GM19351 (cell line): ENCODE data around the gene CCDC200.
"Not testable (repeated sequence)": the region's sequence is repeated elsewhere in the genome, so short reads cannot be mapped to it uniquely, and the experiment has no call there.

ENCODE experiments used
- ATAC-seq: cut with Tn5 transposase; IDR thresholded peaks from one replicate; pipeline ENCODE4 v1.9.1; 2021; ENCODE audit warnings: mild to moderate bottlenecking, moderate library complexity; ENCODE audit not compliant: unreplicated experiment

The CCDC200 gene

GRCh38 chr17:43216762-43217613 lies 11.4 kb downstream of the CCDC200 start:
- no peak for ATAC-seq

DNA sequence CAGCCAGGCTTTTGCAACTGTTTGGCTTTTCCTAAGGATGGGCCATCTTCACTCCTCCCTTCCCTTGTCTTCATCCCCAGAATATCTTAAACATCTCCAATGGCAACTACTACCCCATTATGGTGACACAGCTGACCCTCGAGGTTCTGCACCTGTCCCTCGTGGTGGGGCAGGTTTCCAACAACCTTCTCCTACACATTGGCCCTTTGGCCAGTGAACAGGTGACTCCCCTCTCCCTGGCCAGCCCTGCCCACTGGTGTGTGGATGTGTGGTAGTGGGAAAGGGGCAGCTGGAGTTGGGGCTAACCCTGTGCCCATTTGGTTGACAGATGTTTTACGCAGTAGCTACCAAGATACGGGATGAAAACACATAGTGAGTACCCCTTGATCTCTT lies 12.1 kb downstream of the CCDC200 start:
- no peak for ATAC-seq

- no peak for ATAC-seq
Observed at GRCh38 chr17:43215341-43215740, 13.1 kb downstream of the CCDC200 start.

DNA sequence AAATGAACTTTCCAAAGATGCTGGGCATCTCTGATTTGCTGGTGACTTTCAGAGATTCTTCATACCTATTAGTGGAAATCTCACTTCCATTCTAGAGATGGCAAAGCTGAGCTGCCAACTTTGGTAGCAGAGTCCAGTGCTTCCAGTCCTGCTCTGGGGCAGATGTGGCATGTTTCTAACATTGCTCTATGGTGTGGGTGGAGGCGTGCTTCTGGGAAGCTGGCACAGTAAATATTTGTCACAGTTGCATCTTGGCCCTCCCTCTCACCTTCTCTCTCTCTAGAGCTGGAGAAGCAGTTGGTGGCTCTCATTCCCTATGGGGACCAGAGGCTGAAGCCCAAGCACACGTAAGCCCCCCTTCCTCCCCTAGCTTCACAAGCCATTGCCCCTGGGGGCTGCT lies 14.9 kb downstream of the CCDC200 start:
- ATAC-seq = no peak

DNA sequence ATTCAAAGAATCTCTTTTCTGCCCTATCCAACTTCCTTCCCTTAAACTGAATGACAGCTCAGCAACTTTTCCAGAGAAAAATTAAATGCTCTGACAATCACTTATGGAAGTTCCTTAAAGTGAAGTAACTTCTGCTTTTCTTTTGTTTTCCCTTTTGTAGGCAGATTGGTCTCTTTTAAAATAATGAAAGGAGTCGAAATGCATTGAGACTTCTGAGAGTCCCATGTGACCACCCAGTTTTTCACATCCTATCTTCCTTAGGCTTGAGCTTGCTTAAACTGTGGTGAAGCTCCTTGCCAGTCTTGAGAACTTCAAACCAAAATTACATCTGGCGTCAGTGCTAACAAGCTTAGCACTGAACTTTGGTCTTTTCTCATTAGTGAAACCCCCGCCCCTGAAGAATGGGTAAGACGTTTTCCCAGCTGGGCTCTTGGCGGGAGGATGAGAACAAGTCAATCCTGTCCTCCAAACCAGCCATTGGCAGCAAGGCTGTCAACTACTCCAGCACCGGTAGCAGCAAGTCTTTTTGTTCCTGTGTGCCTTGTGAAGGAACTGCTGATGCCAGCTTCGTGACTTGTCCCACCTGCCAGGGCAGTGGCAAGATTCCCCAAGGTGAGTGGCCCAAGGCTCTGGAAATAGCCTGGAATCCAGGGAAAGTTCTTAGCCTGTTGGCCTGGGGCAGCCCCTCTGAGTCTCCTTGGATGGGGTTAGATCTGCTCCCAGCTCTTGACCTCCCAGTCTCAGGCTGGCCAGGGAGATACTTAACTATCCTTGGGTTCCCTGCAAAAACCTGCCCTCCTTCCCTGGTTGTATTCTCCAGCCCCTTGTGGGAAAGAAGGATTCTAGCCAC lies 15.6 kb downstream of the CCDC200 start:
- no peak for ATAC-seq

- peak; percentile 64 for ATAC-seq
Observed at GRCh38 chr17:43211480-43212402, 16.7 kb downstream of the CCDC200 start, which contains the start of gene TMEM106A. Gene TMEM106A (plus strand): TSS chr17:43211875. CDS start chr17:43213042, 1,167 bp downstream.

DNA sequence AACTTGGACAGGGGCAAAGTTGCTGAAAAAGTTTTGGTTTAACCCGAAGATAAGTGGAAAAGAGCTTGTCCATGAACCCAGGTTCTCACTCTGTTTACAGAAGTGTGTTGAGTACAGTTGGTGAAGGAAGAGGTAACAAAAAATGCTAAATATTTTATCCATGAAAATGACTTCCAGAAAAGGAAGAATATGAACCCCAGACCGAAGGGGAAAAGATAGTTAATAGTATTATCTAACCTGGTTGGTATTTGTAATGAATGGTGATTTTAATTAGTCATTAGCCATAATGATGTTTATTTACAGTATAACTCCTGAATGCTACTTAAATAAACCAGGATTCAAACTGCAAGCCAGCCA lies 17.3 kb downstream of the CCDC200 start:
- ATAC-seq = no peak

- ATAC-seq = no peak
Observed at GRCh38 chr17:43210576-43210975, 17.8 kb downstream of the CCDC200 start.

DNA sequence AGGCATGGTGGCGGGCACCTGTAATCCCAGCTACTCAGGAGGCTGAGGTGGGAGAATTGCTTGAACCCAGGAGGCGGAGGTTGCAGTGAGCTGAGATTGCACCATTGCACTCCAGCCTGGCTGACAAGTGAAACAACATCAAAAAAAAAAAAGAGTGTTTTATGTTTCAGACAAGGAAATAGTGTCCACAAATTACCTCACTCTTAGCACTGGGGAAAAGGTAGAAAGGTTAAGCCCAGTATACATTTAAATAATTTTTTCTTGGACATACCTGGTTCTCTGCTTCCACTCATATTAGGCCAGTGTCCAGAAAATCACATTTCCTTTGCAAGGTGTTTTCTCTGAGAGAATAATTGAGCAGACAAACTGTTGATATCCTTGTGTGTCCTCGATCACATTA lies 25.4 kb downstream of the CCDC200 start:
- ATAC-seq = not testable (repeated sequence)

GRCh38 chr17:43200127-43200526 lies 28.3 kb downstream of the CCDC200 start:
- no peak for ATAC-seq

DNA sequence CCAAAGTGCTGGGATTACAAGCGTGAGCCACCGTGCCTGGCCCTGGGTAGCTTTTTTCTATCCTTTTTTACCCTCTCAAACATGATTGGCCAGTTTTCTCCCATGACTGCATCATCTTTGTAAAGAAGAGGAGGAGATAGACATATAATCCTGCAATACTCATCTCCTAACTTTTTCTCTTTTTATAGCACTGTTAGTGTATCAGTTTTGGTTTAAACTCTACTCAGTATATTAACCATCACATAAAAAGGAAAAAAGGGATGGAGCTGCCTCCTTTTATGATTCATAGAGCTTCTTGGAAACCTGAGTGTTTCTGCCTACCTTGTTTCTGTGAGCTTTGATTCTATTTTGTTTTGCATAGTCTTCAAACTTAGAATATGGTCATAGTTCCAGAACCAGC lies 28.8 kb downstream of the CCDC200 start:
- no peak for ATAC-seq

DNA sequence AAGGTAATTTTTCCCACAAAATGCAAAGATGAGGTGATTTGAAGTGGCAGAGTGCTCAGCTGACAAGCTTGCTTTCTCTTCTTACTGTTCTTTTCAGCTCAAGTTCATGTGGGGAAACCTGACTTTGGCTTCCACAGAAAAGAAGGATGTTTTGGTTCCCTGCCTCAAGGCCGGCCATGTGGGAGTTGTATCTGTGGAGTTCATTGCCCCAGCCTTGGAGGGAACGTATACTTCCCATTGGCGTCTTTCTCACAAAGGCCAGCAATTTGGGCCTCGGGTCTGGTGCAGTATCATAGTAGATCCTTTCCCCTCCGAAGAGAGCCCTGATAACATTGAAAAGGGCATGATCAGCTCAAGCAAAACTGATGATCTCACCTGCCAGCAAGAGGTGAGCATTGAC lies 35.2 kb downstream of the CCDC200 start:
- no peak for ATAC-seq

GRCh38 chr17:43186656-43187055 lies 41.8 kb downstream of the CCDC200 start:
- ATAC-seq = not testable (repeated sequence)

- ATAC-seq = no peak
Observed at GRCh38 chr17:43183921-43184320, 44.5 kb downstream of the CCDC200 start.

- ATAC-seq = no peak
Observed at GRCh38 chr17:43176119-43176570, 52.3 kb downstream of the CCDC200 start.

- ATAC-seq = no peak
Observed at GRCh38 chr17:43175213-43176118, 53.0 kb downstream of the CCDC200 start.

DNA sequence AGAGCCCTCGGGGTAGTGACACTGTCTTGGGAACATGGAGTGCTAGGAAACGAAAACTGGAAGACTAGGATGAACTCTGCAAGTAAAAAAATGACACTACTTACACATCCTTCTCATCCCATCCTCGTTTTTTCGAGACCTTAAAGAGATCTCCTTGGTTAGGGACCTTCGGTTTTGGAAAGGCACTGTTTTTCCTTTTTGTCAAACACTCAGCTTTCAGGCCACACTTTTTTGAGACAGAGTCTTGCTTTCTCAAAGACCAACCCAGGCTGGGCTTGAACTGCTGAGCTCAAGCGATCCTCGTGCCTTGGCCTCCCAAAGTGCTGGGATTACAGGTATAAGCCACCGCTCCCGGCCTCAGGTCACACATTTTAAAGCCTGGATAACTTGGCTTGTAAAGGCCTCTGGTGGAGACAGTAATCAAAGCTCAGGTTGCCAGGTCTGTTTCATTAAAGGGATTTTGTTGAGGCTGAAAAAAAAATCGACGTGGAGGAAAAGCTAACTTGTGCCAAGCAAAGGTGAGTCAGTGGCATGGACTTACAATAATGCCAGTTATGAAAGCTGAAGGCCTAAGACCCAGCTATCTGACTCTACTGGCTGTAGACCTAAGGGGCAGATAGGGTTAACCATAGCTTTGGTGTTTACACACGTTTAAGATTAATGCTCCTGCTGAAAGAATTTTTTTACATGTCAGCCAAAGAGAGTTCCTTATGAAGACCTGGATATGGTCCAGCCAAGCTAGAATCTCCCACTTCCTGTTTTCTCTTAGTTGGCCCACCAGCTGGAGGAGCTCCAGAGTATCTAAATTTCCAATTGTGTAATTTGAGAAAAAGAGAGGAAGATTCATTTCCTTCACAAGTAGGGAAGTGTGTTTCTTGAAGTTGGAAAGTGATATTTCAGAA lies 56.6 kb downstream of the CCDC200 start:
- no peak for ATAC-seq
